Measurements from ENCODE around the gene IDH2.

DNA sequence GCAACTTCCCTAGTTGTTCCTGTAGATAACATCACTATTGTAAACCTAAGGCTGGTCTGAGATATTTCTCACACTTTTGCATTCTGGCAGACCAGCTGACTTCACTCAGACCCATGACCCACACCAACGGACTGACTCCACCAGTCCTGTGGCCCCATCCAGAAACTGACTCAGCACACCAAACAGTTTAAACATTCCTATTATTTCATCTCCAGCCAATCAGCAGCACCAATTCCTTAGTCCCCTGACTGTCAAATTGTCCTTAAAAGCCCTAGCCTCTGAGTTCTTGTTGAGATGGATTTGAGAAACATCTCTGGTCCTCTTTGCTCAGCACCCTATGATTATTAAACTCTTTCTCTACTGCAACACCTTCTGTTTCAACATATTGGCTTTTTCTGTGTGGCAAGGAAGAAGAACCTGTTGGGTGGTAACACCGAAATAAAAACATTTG is 12.2 kb upstream of the IDH2 start:
- TF ChIP-seq, protein P1, sequence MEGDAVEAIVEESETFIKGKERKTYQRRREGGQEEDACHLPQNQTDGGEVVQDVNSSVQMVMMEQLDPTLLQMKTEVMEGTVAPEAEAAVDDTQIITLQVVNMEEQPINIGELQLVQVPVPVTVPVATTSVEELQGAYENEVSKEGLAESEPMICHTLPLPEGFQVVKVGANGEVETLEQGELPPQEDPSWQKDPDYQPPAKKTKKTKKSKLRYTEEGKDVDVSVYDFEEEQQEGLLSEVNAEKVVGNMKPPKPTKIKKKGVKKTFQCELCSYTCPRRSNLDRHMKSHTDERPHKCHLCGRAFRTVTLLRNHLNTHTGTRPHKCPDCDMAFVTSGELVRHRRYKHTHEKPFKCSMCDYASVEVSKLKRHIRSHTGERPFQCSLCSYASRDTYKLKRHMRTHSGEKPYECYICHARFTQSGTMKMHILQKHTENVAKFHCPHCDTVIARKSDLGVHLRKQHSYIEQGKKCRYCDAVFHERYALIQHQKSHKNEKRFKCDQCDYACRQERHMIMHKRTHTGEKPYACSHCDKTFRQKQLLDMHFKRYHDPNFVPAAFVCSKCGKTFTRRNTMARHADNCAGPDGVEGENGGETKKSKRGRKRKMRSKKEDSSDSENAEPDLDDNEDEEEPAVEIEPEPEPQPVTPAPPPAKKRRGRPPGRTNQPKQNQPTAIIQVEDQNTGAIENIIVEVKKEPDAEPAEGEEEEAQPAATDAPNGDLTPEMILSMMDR (IDR thresholded peaks at IDR 0.05; ENCODE audit: poor library complexity, severe bottlenecking), result no peak
- TF ChIP-seq RAD21 (conservative IDR thresholded peaks at IDR 0.05) (no peak), EZH2 (IDR thresholded peaks at IDR 0.05; ENCODE audit: borderline replicate concordance, insufficient read depth, low read length, poor library complexity, severe bottlenecking) (no peak)

Measured in neural cell (in vitro differentiated cells).